K562 (cell line): Measurements from ENCODE around the gene MYO18B. TPM values are rescaled to one million over a fixed set of nuclear protein-coding genes. Genes with fewer than 3 reads are reported as not detected.

ENCODE experiments used
- ATAC-seq: fragments of 200-7000 bp; cut with Tn5 transposase; 3 replicates; pipeline ENCODE4 v1.9.1; 2020; ENCODE audit warnings: moderate library complexity
- BruUV-seq: library from RNA; stranded (reverse); fragments of 400-500 nt; replicated peaks from 2 replicates; lab custom pipeline; 2021; lab: Mats Ljungman, UMichigan
- CTCF ChIA-PET: fragments of 300-600 bp; formaldehyde crosslinking; extraction: SDS; loops from one replicate; lab custom pipeline; 2021; ENCODE audit warnings: low intra/inter-chr PET ratio; lab: Yijun Ruan, JAX
- POLR2A ChIA-PET: fragments of 300-600, 350-650 bp; sonication (Branson Sonifier 250); formaldehyde crosslinking; extraction: SDS; loops from one replicate; lab custom pipeline; 2021; ENCODE audit warnings: antibody characterized with exemption, inconsistent platforms; lab: Yijun Ruan, JAX
- DNase-seq, 4 experiments: peaks; one replicate each; pipeline versions ENCODE4 v3.0.0 to v3.0.0-alpha.2; 2011 to 2018; ENCODE audit warnings: low spot score in 3 of 4, mixed read lengths in 3 of 4; ENCODE audit errors: extremely low read depth in 1 of 4
- FAIRE-seq: peaks from 2 replicates; lab custom pipeline; 2011; peaks lifted over from hg19 to GRCh38; lab: Jason Lieb, UNC
- H2AFZ ChIP-seq: 2 replicates; pipeline ENCODE4 v1.6.0; 2011; ENCODE audit warnings: low read depth, low read length, control low read depth, inconsistent platforms
- H3K27ac ChIP-seq: fragments of 200-600 bp; 3 replicates; pipeline ENCODE4 v1.8.0; 2011; ENCODE audit warnings: low read depth, mild to moderate bottlenecking, control low read depth, inconsistent platforms, low read length, moderate library complexity, mixed read lengths; ENCODE audit errors: extremely low read depth
- H3K27me3 ChIP-seq, 2 experiments: fragments of 300-600 bp in 1 of 2; 2 replicates in 1 of 2; 3 replicates in 1 of 2; pipeline versions ENCODE4 v1.6.0 to v1.8.0; 2011; ENCODE audit warnings: inconsistent platforms in 2 of 2, low read length in 2 of 2, mild to moderate bottlenecking in 1 of 2, mixed read lengths in 1 of 2, moderate library complexity in 1 of 2; ENCODE audit not compliant: control insufficient read depth in 2 of 2, insufficient read depth in 2 of 2
- H3K36me3 ChIP-seq: fragments of 300-600 bp; 3 replicates; pipeline ENCODE4 v1.8.0; 2011; ENCODE audit warnings: mild to moderate bottlenecking, low read length, inconsistent platforms; ENCODE audit not compliant: control insufficient read depth, insufficient read depth
- H3K4me1 ChIP-seq, 2 experiments: fragments of 200-600 bp in 1 of 2; replicated peaks in 1 of 2; 2 replicates in 1 of 2; 3 replicates in 1 of 2; pipeline versions ENCODE4 v1.5.1 to v1.8.0; 2011; ENCODE audit warnings: inconsistent platforms in 2 of 2, low read length in 2 of 2, mild to moderate bottlenecking in 1 of 2, mixed read lengths in 1 of 2, moderate library complexity in 1 of 2; ENCODE audit not compliant: control insufficient read depth in 2 of 2, insufficient read depth in 2 of 2
- H3K4me2 ChIP-seq: 2 replicates; pipeline ENCODE4 v1.6.1; 2011; ENCODE audit warnings: low read length, control low read depth, inconsistent platforms, mixed read lengths; ENCODE audit not compliant: insufficient read depth
- H3K4me3 ChIP-seq: fragments of 200-600 bp; sonication (generic), shearing (Covaris generic); 2 replicates; pipeline ENCODE4 v1.5.1; 2016; ENCODE audit warnings: control low read depth, inconsistent platforms
- H3K79me2 ChIP-seq: fragments of 200-600 bp; 3 replicates; pipeline ENCODE4 v1.8.0; 2011; ENCODE audit warnings: low read length, inconsistent platforms; ENCODE audit not compliant: control insufficient read depth, insufficient read depth
- H3K9ac ChIP-seq, 2 experiments: 2 replicates each; pipeline versions ENCODE4 v1.6.0 to v1.6.1; 2011; ENCODE audit warnings: low read depth in 2 of 2, low read length in 2 of 2, control low read depth in 1 of 2, inconsistent platforms in 1 of 2, mild to moderate bottlenecking in 1 of 2, mixed read lengths in 1 of 2; ENCODE audit not compliant: insufficient read depth in 1 of 2
- H3K9me1 ChIP-seq: one replicate; pipeline ENCODE4 v1.6.0; 2011; ENCODE audit warnings: inconsistent platforms, mild to moderate bottlenecking, low read length, moderate library complexity; ENCODE audit not compliant: control insufficient read depth, insufficient read depth
- H3K9me3 ChIP-seq: replicated peaks from 2 replicates; pipeline ENCODE4 v1.5.1; 2011; ENCODE audit warnings: low read depth, low read length, inconsistent platforms; ENCODE audit not compliant: control insufficient read depth, insufficient read depth
- H4K20me1 ChIP-seq: replicated peaks from 2 replicates; pipeline ENCODE4 v1.6.1; 2011; ENCODE audit warnings: low read length, inconsistent platforms, mixed read lengths; ENCODE audit not compliant: control insufficient read depth, insufficient read depth
- BRF1 ChIP-seq: IDR thresholded peaks from 3 replicates; pipeline ENCODE4 v1.6.1; 2011; ENCODE audit warnings: borderline replicate concordance, mild to moderate bottlenecking; ENCODE audit not compliant: insufficient read length; ENCODE audit errors: extremely low read depth
- CBX8 ChIP-seq: fragments of 200-600 bp; sonication (generic); IDR thresholded peaks from 2 replicates; pipeline ENCODE4 v1.6.1; 2012; ENCODE audit warnings: borderline replicate concordance, mixed run types, low read depth, mild to moderate bottlenecking, moderate library complexity, mixed read lengths, low read length, control low read depth, inconsistent platforms; ENCODE audit not compliant: poor library complexity, severe bottlenecking; ENCODE audit errors: extremely low read depth
- MTA3 ChIP-seq: fragments of 450-650 bp; formaldehyde crosslinking; IDR thresholded peaks from 2 replicates; pipeline ENCODE4 v1.6.1; 2017; ENCODE audit warnings: mild to moderate bottlenecking, borderline replicate concordance
- NFATC3 ChIP-seq: fragments of 450-650 bp; IDR thresholded peaks from 2 replicates; pipeline ENCODE4 v1.6.1; 2017; ENCODE audit warnings: mild to moderate bottlenecking
- RAD21 ChIP-seq, 2 experiments: fragments of 250-450 bp in 1 of 2; fragments of 450-650 bp in 1 of 2; sonication (Bioruptor Pico) in 1 of 2; formaldehyde crosslinking in 1 of 2; IDR thresholded peaks in 1 of 2; conservative IDR thresholded peaks in 1 of 2; 2 replicates each; pipeline versions ENCODE4 v1.4.0 to v1.8.0; 2020 to 2022; ENCODE audit warnings: mild to moderate bottlenecking in 2 of 2, moderate library complexity in 1 of 2
- ZKSCAN3 ChIP-seq: fragments of 250-450 bp; sonication (Bioruptor Pico); IDR thresholded peaks from 2 replicates; pipeline ENCODE4 v1.4.0; 2020
- WGBS: fragments of 100-300 bp; shearing (Covaris generic); methylation state at CpG from one replicate; pipeline ENCODE4 v1.1.6; 2016; ENCODE audit warnings: low coverage, mixed read lengths; ENCODE audit not compliant: insufficient coverage; ENCODE audit errors: missing lambda C conversion rate; 5-methylcytosine and 5-hydroxymethylcytosine counted together
- in situ Hi-C: fragments of 300-500 bp; cut with MboI; formaldehyde crosslinking; loops from 4 replicates; pipeline ENCODE4 v1.15.0; 2018; ENCODE audit warnings: inconsistent platforms, mixed read lengths
- intact Hi-C: fragments of 100-400 bp; cut with micrococcal nuclease; formaldehyde crosslinking; loops from 2 replicates; pipeline ENCODE4 v1.14.2; 2022
- polyA plus RNA-seq, 8 experiments: library from polyadenylated mRNA; depleted of rRNA in 4 of 8; stranded (reverse) in 5 of 8; unstranded in 3 of 8; fragments of >200 nt; fragmentation: Nextera tagmentation in 2 of 8; fragmentation: Illumina TruSeq in 1 of 8; extraction: Ambion mirVana in 2 of 8; extraction: Trizol in 1 of 8; gene quantifications; 2 replicates each; pipeline versions ENCODE4 v1.2.1 to v1.2.3, GENCODE V29; 2011 to 2014; ENCODE audit warnings: inconsistent platforms in 1 of 8, missing spikeins in 1 of 8
- total RNA-seq, 7 experiments: library from RNA; depleted of rRNA in 6 of 7; stranded (reverse); fragments of >200 nt in 6 of 7; fragmentation: Illumina TruSeq in 2 of 7; extraction: Trizol in 2 of 7; gene quantifications; 2 replicates each; pipeline versions ENCODE4 v1.2.1 to v1.2.3, GENCODE V29; 2011 to 2021; ENCODE audit warnings: low replicate concordance in 1 of 7
- TF ChIP-seq, protein P1 (sequence below): fragments of 200-400 bp; formaldehyde crosslinking; IDR thresholded peaks from 2 replicates; pipeline ENCODE4 v1.6.1; 2017; ENCODE audit warnings: mild to moderate bottlenecking, low read depth, low read length, moderate library complexity
- TF ChIP-seq, protein P2 (sequence below): fragments of 450-650 bp; IDR thresholded peaks from 2 replicates; pipeline ENCODE4 v1.6.1; 2017; ENCODE audit warnings: antibody characterized with exemption, mild to moderate bottlenecking

The MYO18B gene
- total and polyA plus RNA-seq, 9 of the 15 experiments (the other 6 are each of a cell fraction or from before 2014, with no cell fraction given) = 0.06 to 7.0 (median 4.3) TPM

DNA sequence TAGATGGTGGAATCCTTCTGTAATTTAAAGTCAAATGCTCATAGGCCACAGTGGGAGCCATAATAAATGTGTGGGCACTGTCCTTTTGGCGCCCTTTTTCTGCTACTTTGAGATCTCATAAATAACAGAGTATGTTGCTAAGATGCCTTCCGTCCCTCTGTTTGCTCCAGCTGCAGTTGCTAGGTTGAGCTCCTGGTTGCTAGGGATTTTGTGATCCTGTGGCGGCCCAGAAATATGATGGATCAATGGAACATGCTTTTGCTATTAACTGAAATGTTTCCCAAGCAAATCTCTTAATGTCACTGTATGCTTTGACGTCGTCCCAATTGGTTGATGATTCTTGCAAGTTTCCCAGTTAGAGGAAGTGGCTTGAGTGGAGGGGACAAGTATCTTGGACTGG is 53.5 kb downstream of the MYO18B start:
- no peaks in the 10 kb centered on the region for H3K79me2 ChIP-seq
- no peaks in the 10 kb centered on the region for H4K20me1 ChIP-seq
- no peak overlapping the region for H3K9ac ChIP-seq
- intact Hi-C loops = no loop called here
- peaks cover 9% of the 10 kb centered on the region; the same call in 1 of the 3 replicates for H3K36me3 ChIP-seq
- H3K9me1 ChIP-seq = no peaks in the 10 kb centered on the region
- in situ Hi-C loops = no loop called here
- H3K4me2 ChIP-seq = no peak overlapping the region
- H3K4me3 ChIP-seq = no peak overlapping the region
- H3K27me3 ChIP-seq = no peaks in the 10 kb centered on the region
- CTCF ChIA-PET = no interaction called here
- H3K27ac ChIP-seq = no peak overlapping the region
- WGBS = 68% methylated on average over 5 of the region's 5 CpGs
- TF ChIP-seq, protein P1, sequence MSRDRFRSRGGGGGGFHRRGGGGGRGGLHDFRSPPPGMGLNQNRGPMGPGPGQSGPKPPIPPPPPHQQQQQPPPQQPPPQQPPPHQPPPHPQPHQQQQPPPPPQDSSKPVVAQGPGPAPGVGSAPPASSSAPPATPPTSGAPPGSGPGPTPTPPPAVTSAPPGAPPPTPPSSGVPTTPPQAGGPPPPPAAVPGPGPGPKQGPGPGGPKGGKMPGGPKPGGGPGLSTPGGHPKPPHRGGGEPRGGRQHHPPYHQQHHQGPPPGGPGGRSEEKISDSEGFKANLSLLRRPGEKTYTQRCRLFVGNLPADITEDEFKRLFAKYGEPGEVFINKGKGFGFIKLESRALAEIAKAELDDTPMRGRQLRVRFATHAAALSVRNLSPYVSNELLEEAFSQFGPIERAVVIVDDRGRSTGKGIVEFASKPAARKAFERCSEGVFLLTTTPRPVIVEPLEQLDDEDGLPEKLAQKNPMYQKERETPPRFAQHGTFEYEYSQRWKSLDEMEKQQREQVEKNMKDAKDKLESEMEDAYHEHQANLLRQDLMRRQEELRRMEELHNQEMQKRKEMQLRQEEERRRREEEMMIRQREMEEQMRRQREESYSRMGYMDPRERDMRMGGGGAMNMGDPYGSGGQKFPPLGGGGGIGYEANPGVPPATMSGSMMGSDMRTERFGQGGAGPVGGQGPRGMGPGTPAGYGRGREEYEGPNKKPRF = no peak
- no peak for TF ChIP-seq ZKSCAN3 (CRISPR knock-in tag)
- no peak for TF ChIP-seq NFATC3
- no peak for TF ChIP-seq RAD21 (CRISPR knock-in tag; conservative IDR thresholded peaks at IDR 0.05 in 1 of 2, IDR thresholded peaks at IDR 0.05 in 1 of 2)
- TF ChIP-seq CBX8 = no peak
- TF ChIP-seq, protein P2, sequence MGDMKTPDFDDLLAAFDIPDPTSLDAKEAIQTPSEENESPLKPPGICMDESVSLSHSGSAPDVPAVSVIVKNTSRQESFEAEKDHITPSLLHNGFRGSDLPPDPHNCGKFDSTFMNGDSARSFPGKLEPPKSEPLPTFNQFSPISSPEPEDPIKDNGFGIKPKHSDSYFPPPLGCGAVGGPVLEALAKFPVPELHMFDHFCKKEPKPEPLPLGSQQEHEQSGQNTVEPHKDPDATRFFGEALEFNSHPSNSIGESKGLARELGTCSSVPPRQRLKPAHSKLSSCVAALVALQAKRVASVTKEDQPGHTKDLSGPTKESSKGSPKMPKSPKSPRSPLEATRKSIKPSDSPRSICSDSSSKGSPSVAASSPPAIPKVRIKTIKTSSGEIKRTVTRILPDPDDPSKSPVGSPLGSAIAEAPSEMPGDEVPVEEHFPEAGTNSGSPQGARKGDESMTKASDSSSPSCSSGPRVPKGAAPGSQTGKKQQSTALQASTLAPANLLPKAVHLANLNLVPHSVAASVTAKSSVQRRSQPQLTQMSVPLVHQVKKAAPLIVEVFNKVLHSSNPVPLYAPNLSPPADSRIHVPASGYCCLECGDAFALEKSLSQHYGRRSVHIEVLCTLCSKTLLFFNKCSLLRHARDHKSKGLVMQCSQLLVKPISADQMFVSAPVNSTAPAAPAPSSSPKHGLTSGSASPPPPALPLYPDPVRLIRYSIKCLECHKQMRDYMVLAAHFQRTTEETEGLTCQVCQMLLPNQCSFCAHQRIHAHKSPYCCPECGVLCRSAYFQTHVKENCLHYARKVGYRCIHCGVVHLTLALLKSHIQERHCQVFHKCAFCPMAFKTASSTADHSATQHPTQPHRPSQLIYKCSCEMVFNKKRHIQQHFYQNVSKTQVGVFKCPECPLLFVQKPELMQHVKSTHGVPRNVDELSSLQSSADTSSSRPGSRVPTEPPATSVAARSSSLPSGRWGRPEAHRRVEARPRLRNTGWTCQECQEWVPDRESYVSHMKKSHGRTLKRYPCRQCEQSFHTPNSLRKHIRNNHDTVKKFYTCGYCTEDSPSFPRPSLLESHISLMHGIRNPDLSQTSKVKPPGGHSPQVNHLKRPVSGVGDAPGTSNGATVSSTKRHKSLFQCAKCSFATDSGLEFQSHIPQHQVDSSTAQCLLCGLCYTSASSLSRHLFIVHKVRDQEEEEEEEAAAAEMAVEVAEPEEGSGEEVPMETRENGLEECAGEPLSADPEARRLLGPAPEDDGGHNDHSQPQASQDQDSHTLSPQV = no peak
- TF ChIP-seq MTA3 = no peak
- no peak for TF ChIP-seq BRF1
- TF ChIP-seq, all 486 proteins: peak for 0
- Histone ChIP-seq H3K4me1 (no peaks in the 10 kb centered on the region), H3K9me3 (no peaks in the 10 kb centered on the region), H2AFZ (no peak overlapping the region)
- no TSS peak for BruUV-seq
- no peak for FAIRE-seq
- POLR2A ChIA-PET = no interaction called here
- ATAC-seq = no peak
- no peak for DNase-seq
